Upper lobe of right lung (tissue), 1 donor: ENCODE measurements around the gene IGSF3. TPM values are rescaled to one million over a fixed set of nuclear protein-coding genes. Genes with fewer than 3 reads are reported as not detected.
"Not testable (repeated sequence)": the region's sequence is repeated elsewhere in the genome, so short reads cannot be mapped to it uniquely, and the experiment has no call there.

Experiments used
- ATAC-seq: fragments of 200-7000 bp; cut with Tn5 transposase; one replicate; pipeline ENCODE4 v1.9.1; 2020; ENCODE audit warnings: mild to moderate bottlenecking, moderate library complexity
- DNase-seq: peaks from one replicate; pipeline ENCODE4 v3.0.0-alpha.2; 2020
- H3K27ac ChIP-seq: fragments of 200-600 bp; one replicate; pipeline ENCODE4 v1.8.0; 2022
- H3K27me3 ChIP-seq: fragments of 200-600 bp; one replicate; pipeline ENCODE4 v1.8.0; 2022; ENCODE audit warnings: mild to moderate bottlenecking
- H3K36me3 ChIP-seq: fragments of 200-600 bp; one replicate; pipeline ENCODE4 v1.8.0; 2022
- H3K4me1 ChIP-seq: fragments of 200-600 bp; one replicate; pipeline ENCODE4 v1.8.0; 2022
- H3K4me3 ChIP-seq: fragments of 200-600 bp; one replicate; pipeline ENCODE4 v1.8.0; 2022; ENCODE audit warnings: mild to moderate bottlenecking
- H3K9me3 ChIP-seq: fragments of 200-600 bp; one replicate; pipeline ENCODE4 v1.8.0; 2022
- CTCF ChIP-seq: fragments of 200-600 bp; IDR thresholded peaks from one replicate; pipeline ENCODE4 v1.8.0; 2022; ENCODE audit warnings: antibody characterized with exemption
- intact Hi-C: fragments of 100-400 bp; cut with DNase I; formaldehyde crosslinking; loops from one replicate; pipeline ENCODE4 v1.11.0; 2022
- total RNA-seq: library from RNA; stranded (reverse); fragmentation: NEBNext Ultra II Directional; extraction: Animal tissue kit (Norgen Biotek cat#: 25700); gene quantifications from one replicate; pipeline ENCODE4 v1.2.1, GENCODE V29; 2021
- donor health status: DM: no; HTN: yes; CAD: no; lungs with severe emphysema.

Gene IGSF3
- total RNA-seq, 1 donor from 2014 or later = 20.1 TPM

GRCh38 chr1:116569381-116569670, 98.2 kb downstream of the IGSF3 start:
- no peaks in the 10 kb centered on the region for H3K27me3 ChIP-seq
- H3K4me3 ChIP-seq = peak overlapping the region; percentile 98
- no peak for ATAC-seq
- peaks cover 29% of the 10 kb centered on the region for H3K4me1 ChIP-seq
- TF ChIP-seq CTCF = no peak
- intact Hi-C loops = no loop called here
- H3K27ac ChIP-seq = no peak overlapping the region
- H3K9me3 ChIP-seq = no peaks in the 10 kb centered on the region
- DNase-seq = no peak
- H3K36me3 ChIP-seq = no peaks in the 10 kb centered on the region

GRCh38 chr1:116568662-116569380, 98.7 kb downstream of the IGSF3 start:
- Histone ChIP-seq H3K27ac (no peak overlapping the region), H3K9me3 (no peaks in the 10 kb centered on the region), H3K27me3 (no peaks in the 10 kb centered on the region), H3K4me1 (peaks cover 29% of the 10 kb centered on the region), H3K4me3 (peak overlapping the region; percentile 98), H3K36me3 (no peaks in the 10 kb centered on the region)
- intact Hi-C loops = no loop called here
- TF ChIP-seq CTCF = no peak
- ATAC-seq (no peak), DNase-seq (no peak)

GRCh38 chr1:116567790-116568661, 99.5 kb downstream of the IGSF3 start:
- peaks cover 29% of the 10 kb centered on the region for H3K4me1 ChIP-seq

GRCh38 chr1:116565222-116565621, 102.3 kb downstream of the IGSF3 start:
- DNase-seq (no peak), ATAC-seq (no peak)
- Histone ChIP-seq H3K9me3 (no peaks in the 10 kb centered on the region), H3K27me3 (no peaks in the 10 kb centered on the region), H3K27ac (no peak overlapping the region), H3K36me3 (no peaks in the 10 kb centered on the region), H3K4me3 (no peak overlapping the region), H3K4me1 (peaks cover 22% of the 10 kb centered on the region)
- no peak for TF ChIP-seq CTCF
- intact Hi-C loops = no loop called here

More at GRCh38 chr1:116567790-116568661, 99.5 kb downstream of the IGSF3 start:
- H3K27ac ChIP-seq = no peak overlapping the region
- H3K36me3 ChIP-seq = no peaks in the 10 kb centered on the region
- H3K4me3 ChIP-seq = no peak overlapping the region
- intact Hi-C loops = no loop called here
- ATAC-seq = no peak
- H3K9me3 ChIP-seq = no peaks in the 10 kb centered on the region
- TF ChIP-seq CTCF = no peak
- no peak for DNase-seq
- no peaks in the 10 kb centered on the region for H3K27me3 ChIP-seq

- no peak for TF ChIP-seq CTCF
- Histone ChIP-seq H3K4me3 (no peak overlapping the region), H3K27me3 (no peaks in the 10 kb centered on the region), H3K9me3 (no peaks in the 10 kb centered on the region), H3K27ac (no peak overlapping the region), H3K4me1 (peaks cover 18% of the 10 kb centered on the region), H3K36me3 (no peaks in the 10 kb centered on the region)
- intact Hi-C loops = no loop called here
- ATAC-seq = no peak
- DNase-seq = no peak
Observed at GRCh38 chr1:116564426-116564825, 103.1 kb downstream of the IGSF3 start.

GRCh38 chr1:116562465-116562864, 105.1 kb downstream of the IGSF3 start:
- DNase-seq, H3K4me3 ChIP-seq, ATAC-seq, H3K9me3 ChIP-seq, H3K36me3 ChIP-seq, H3K27me3 ChIP-seq, H3K4me1 ChIP-seq, intact Hi-C loops, H3K27ac ChIP-seq: not testable (repeated sequence)
